ENCODE results near the gene MT1A.
A peak's percentile ranks its signal among the peaks of the same experiment; 100 is the strongest.

Gene MT1A

GRCh38 chr16:56637814-56638750 is at the start of gene MT1A:
Gene MT1A (plus strand): TSS chr16:56638666. CDS start chr16:56638739, 73 bp downstream.
- peak; percentile 59 for DNase-seq

DNA sequence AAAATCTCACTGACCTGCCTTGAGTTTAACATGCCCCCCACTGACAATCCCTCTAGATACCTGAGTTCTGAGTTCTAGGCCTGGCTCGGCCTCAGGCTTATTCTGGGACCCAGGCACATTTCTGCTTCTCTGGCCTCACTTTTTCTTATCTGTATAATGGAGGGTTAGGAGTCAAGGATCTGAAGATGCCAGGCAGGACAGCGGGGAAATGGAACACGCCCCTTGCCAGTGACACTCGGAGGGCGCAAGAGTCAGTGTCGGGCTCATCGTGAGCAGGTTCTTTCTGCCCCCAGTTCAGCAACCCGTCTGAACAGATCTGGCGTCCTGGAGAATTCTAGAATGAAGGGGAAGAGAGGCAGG is 49.7 kb upstream of the MT1A start:
- DNase-seq: no peak

DNA sequence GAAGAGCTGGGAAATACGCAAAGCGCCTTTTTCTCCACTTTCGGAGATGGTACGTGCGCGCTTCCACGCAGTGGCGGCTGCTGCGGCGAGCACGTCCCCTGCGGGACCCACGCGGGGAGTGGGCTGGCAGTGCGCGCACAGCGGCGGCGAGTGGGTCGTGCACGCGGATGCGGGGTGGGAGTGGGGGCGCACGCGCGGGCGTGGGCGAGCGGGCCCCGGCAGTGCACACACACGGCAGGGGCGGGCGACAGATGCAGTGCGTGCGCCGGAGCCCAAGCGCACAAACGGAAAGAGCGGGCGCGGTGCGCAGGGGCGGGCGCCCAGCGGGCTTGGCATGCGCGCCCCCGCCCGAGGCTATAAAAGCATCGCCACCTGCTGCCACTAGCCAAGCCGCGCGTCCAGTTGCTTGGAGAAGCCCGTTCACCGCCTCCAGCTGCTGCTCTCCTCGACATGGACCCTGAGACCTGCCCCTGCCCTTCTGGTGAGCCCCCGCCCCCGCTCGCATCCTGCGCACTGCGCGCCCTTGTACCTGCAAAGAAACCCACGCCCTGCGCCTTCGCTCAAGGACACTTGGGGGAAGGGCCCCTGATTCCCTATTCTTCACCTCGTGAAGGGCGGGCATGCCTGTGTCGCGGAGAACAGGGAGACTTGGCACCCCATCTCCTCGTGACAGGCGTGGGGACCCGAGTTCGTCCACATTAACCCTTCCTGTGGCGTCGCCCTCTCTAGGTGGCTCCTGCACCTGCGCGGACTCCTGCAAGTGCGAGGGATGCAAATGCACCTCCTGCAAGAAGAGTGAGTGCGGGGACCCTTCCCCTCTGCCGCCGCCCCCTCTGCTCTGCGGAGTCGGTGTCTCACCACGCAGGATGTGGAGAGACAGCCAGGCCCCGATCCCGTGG is 49.1 kb upstream of the MT1A start, which contains the start of gene MT3:
Gene MT3, plus strand, starts transcription at position 388 of the 899 bp plus-strand sequence. Its CDS starts 63 bp downstream, at position 451.
- peak; percentile 41 for DNase-seq

DNA sequence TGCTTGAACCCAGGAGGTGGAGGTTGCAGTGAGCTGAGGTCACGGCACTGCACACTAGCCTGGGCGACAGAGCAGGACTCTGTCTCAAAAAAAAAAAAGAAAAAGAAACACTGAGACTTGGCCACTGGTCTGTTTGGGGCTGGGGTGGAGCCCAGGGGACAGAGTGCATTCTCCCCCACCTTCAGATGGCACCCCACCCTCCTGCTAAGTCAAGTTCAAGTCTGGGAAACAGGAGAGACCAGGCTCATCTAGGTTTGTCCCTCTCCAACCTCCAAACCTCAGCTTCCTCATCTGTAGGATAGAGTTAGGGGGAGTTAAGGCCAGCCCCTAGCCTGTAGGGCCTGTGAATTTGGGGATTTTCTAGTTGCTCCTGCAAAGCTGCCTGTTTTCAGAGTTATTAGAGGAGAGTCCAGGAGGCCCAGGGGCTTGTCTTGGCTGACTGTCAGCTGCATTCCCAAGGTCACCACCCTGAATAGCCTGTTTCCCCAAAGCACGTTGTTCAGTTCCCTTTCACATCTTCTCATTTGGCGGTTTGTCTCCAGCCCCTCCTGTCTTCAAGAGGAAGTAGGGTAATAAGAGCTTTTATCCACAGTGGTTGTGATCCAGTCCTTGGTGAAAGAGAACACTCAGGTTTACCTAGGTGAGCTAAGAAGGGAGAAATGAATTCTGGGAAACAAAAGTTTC is 46.9 kb upstream of the MT1A start:
- no peak for DNase-seq

- DNase-seq: no peak
These were observed 44.7 kb upstream of the MT1A start for GRCh38 chr16:56593573-56594291.

- no peak for DNase-seq
These were observed 44.2 kb upstream of the MT1A start for GRCh38 chr16:56594292-56594619.

DNA sequence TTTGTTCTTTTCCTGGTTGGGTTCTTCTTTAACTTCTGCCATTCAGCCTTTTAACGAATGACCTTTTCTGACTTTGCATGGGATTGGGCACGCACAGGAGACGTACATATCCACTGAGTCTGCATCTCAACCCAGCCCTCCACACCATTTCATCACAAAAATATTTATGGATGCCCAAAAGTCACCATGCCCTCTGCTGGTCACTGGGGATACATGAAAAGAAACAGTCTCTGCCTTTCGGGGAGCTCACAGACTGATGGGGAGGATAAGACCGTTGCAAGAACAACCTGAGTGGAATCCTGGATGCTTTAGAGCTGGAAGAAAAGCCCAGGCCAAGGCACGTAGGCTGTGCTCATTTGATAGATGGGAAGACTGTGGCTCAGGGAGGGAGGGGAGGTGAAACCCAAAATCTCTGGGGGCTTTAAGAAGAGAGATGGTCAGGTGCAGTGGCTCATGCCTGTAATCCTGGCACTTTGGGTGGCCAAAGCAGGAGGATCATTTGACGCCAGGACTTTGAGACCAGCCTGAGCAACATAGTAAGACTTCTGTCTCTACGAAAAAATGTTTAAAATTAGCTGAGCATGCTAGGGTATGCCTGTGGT is 38.0 kb upstream of the MT1A start:
- no peak for DNase-seq

- no peak for DNase-seq
These were observed 37.1 kb upstream of the MT1A start for GRCh38 chr16:56601325-56601724.

DNA sequence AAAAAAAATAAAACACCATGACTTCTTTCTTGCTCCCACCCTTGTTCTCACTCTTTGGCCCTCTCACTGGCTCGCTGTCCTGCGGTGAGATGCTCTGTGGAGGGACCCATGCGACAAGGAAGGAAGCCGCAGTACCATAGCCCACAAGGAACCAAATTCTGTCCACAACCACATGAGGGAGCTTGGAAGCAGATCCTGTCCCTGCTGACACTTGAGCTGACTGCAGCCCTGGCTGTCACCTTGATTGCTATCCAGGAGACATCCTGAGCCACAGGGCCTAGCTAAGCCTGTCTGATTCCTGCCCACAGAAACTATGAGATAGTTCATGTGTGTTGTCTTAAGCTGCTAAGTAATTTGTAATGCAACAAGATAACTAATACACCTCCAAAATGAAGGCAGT is 34.9 kb upstream of the MT1A start:
- no peak for DNase-seq

DNA sequence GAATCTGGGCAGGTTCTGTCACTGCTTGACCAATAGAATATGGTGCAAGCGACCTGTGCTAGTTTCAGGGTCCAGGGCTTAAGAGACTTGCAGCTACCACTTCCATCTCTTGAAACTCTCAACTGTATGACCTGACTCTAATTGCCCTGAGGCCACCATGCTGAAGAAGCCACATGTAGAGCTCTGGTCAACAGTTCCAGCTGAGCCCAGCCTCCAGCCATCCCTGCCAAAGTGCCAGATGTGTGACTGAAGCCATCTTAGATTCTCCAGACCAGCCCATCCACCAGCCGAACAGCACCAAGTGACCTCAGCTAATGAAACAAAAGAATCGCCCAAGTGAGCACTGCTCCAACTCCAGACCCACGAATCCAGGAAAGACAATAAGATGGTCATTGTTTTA is 33.5 kb upstream of the MT1A start:
- no peak for DNase-seq

DNA sequence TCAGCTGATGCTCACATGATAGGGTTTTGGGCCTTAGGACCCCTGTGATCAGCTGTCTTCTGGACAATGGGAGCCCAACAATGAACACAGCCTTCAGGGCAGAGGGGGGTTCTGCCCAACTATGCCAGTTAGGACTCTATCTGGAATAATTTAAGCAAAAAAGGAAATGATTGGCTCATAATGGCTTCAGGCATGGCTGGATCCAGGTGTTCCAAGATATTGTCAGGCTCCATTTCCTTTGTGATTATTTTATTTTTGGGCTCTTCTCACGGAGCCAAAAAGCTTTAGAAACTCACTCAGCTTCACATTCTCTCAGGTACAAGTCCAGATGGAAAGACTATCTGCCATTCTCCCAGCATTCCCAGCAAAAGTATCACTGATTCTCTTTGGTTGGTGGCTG is 33.0 kb upstream of the MT1A start:
- no peak for DNase-seq

DNA sequence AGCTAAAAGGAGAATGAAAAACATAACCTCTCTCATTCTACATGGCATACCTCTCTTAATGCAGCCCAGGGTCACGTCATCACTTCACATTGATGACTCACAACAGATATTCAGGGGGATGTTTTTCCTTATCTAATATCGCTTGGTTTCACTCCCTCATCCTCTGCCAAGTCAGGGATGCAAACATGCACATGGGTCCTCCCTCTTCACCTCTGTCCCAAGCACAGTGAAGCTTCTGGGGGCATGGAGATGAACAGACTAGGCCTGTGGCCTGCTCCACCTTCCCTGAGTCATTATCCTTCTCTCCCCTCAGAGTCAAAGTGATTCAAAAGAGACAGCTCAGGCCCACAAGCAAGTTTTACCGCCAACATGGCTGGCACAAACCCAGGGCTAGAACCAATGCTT is 32.4 kb upstream of the MT1A start:
- DNase-seq: no peak

DNA sequence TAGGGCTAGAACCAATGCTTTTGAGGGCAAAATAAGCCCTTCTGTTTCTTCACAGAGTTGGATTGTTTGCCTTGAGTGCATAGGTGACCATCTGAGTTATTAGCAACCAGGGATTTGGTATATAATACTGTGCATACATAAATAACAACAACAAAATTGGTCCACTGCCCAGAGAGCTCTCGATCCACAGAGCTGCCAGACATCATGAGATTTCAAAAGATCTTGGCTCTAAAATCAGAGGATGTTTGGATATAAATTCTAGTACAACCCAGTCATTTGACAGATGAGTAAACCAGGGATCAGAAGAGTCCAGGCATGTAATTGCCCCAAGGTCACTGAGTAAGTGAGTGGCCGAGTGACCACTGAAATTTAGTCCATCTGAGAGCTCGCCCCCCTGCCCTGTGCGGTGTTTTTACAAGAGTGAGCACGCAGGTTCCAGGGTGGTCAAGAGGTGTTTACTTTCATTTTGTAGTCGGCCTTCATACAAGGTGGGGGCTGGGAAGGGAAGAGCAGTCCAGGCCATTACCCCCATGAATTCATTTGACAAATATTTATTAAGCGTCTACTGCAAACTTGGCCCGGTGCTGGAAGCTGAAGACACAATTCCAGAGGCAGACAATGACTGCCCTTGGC is 31.9 kb upstream of the MT1A start:
- DNase-seq: no peak

- peak; percentile 79 for DNase-seq
These were observed 31.3 kb upstream of the MT1A start for GRCh38 chr16:56607109-56607618.

DNA sequence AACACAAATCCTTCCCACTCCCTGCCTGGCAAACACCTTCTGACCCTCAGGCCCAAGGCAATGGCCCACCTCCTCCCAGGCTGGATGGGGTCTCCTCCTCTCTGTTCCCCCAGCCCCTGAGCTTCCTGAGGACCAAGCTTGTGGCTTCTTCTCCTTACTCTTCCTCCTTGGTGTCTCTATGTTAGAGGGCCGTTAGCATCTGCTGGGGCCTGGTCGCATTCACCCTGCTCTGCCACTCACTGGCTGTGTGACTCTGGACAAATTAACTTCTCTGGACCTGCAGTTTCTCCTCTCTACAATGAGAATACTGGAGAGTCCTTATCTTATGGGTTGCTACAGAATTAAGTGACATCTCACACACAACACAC is 30.8 kb upstream of the MT1A start:
- DNase-seq: no peak

DNA sequence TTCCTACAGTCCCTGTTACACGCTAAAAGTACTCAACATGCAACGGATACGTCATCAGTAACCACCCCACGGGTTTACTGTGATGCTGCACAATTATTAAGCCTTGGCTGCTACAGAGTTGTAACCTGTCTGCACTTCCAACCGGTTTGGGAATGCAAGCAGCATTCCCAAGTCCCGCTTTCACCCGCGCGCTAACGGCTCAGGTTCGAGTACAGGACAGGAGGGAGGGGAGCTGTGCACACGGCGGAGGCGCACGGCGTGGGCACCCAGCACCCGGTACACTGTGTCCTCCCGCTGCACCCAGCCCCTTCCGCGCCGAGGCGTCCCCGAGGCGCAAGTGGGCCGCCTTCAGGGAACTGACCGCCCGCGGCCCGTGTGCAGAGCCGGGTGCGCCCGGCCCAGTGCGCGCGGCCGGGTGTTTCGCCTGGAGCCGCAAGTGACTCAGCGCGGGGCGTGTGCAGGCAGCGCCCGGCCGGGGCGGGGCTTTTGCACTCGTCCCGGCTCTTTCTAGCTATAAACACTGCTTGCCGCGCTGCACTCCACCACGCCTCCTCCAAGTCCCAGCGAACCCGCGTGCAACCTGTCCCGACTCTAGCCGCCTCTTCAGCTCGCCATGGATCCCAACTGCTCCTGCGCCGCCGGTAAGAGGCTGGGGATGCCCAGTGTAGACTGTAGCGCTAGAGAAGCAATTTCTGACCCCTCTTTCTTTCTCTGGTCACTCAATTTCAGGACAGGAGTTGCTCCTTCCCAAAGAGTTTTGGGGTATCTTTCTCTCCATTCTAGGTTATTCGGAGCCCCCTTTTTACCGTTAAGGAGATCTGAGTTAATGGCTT is 30.2 kb upstream of the MT1A start, which contains the start of gene MT2A:
Gene MT2A, plus strand, starts transcription at position 542 of the 833 bp plus-strand sequence. Its CDS starts 72 bp downstream, at position 614.
- DNase-seq: peak; percentile 93

- no peak for DNase-seq
These were observed 29.5 kb upstream of the MT1A start for GRCh38 chr16:56608876-56609462.

- peak; percentile 58 for DNase-seq
These were observed 29.0 kb upstream of the MT1A start for GRCh38 chr16:56609463-56609921.

GRCh38 chr16:56610017-56610608 is 28.4 kb upstream of the MT1A start:
- peak; percentile 51 for DNase-seq
